Smooth muscle cell (in vitro differentiated cells): ENCODE results near the gene FOXA3. TPM values are rescaled to one million over a fixed set of nuclear protein-coding genes. Genes with fewer than 3 reads are reported as not detected.

ENCODE experiments used
- DNase-seq: peaks from one replicate; lab custom pipeline; 2025; ENCODE audit not compliant: unreplicated experiment; lab: John Stamatoyannopoulos, UW
- H2AFZ ChIP-seq: fragments of 200-600 bp; sonication (generic); 2 replicates; pipeline ENCODE4 v1.6.0; 2016; ENCODE audit warnings: antibody characterized with exemption, low read depth, mild to moderate bottlenecking
- H3F3A ChIP-seq: fragments of 200-600 bp; sonication (generic); 2 replicates; pipeline ENCODE4 v1.6.0; 2017; ENCODE audit warnings: antibody characterized with exemption, low read depth
- H3K27ac ChIP-seq: fragments of 200-600 bp; sonication (generic); 2 replicates; pipeline ENCODE4 v1.5.1; 2016; ENCODE audit warnings: low read depth, mild to moderate bottlenecking
- H3K27me3 ChIP-seq: fragments of 200-600 bp; sonication (generic); 2 replicates; pipeline ENCODE4 v1.6.1; 2016; ENCODE audit warnings: low read depth, mild to moderate bottlenecking
- H3K36me3 ChIP-seq: fragments of 200-600 bp; sonication (generic); 2 replicates; pipeline ENCODE4 v1.5.1; 2016; ENCODE audit warnings: low read depth
- H3K4me1 ChIP-seq: fragments of 200-600 bp; sonication (generic); 2 replicates; pipeline ENCODE4 v1.5.1; 2016; ENCODE audit warnings: low read depth
- H3K4me2 ChIP-seq: fragments of 200-600 bp; sonication (generic); 2 replicates; pipeline ENCODE4 v1.6.0; 2016; ENCODE audit warnings: mild to moderate bottlenecking
- H3K4me3 ChIP-seq: fragments of 200-600 bp; sonication (generic); 2 replicates; pipeline ENCODE4 v1.5.1; 2016; ENCODE audit warnings: mild to moderate bottlenecking
- H3K79me2 ChIP-seq: fragments of 200-600 bp; sonication (generic); 2 replicates; pipeline ENCODE4 v1.6.0; 2016; ENCODE audit warnings: low read depth, mild to moderate bottlenecking
- H3K9ac ChIP-seq: fragments of 200-600 bp; sonication (generic); 2 replicates; pipeline ENCODE4 v1.6.0; 2016; ENCODE audit warnings: low read depth
- H3K9me3 ChIP-seq: fragments of 200-600 bp; sonication (generic); replicated peaks from 2 replicates; pipeline ENCODE4 v1.5.1; 2016; ENCODE audit warnings: low read depth
- H4K20me1 ChIP-seq: fragments of 200-600 bp; sonication (generic); 2 replicates; pipeline ENCODE4 v1.6.0; 2016; ENCODE audit warnings: low read depth
- WGBS: methylation state at CpG from one replicate; pipeline ENCODE4 v1.1.7; 2016; ENCODE audit warnings: low lambda C conversion rate; 5-methylcytosine and 5-hydroxymethylcytosine counted together
- polyA plus RNA-seq: library from polyadenylated mRNA; unstranded; fragments of >200 nt; fragmentation: Nextera tagmentation; extraction: Ambion mirVana; gene quantifications from 2 replicates; pipeline ENCODE4 v1.2.1, GENCODE V29; 2016
- total RNA-seq: library from RNA; depleted of rRNA; stranded (reverse); fragments of >200 nt; gene quantifications from 2 replicates; pipeline ENCODE4 v1.2.3, GENCODE V29; 2014
- TF ChIP-seq, protein P1 (sequence below): fragments of 200-600 bp; sonication (generic); IDR thresholded peaks from 2 replicates; pipeline ENCODE4 v1.5.1; 2017; ENCODE audit warnings: borderline replicate concordance, mild to moderate bottlenecking, antibody characterized with exemption; ENCODE audit not compliant: insufficient read depth, poor library complexity, severe bottlenecking

FOXA3 gene
- total and polyA plus RNA-seq, 2 experiments from 2014 or later: 0.50 to 0.76 TPM

GRCh38 chr19:45822716-45823115 lies 41.4 kb upstream of the FOXA3 start:
- TF ChIP-seq, protein P1, sequence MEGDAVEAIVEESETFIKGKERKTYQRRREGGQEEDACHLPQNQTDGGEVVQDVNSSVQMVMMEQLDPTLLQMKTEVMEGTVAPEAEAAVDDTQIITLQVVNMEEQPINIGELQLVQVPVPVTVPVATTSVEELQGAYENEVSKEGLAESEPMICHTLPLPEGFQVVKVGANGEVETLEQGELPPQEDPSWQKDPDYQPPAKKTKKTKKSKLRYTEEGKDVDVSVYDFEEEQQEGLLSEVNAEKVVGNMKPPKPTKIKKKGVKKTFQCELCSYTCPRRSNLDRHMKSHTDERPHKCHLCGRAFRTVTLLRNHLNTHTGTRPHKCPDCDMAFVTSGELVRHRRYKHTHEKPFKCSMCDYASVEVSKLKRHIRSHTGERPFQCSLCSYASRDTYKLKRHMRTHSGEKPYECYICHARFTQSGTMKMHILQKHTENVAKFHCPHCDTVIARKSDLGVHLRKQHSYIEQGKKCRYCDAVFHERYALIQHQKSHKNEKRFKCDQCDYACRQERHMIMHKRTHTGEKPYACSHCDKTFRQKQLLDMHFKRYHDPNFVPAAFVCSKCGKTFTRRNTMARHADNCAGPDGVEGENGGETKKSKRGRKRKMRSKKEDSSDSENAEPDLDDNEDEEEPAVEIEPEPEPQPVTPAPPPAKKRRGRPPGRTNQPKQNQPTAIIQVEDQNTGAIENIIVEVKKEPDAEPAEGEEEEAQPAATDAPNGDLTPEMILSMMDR: no peak
- 93% methylated on average over 5 of the region's 5 CpGs for WGBS
- no peaks in the 10 kb centered on the region for H3K9me3 ChIP-seq
- H2AFZ ChIP-seq: no peak overlapping the region
- no peak overlapping the region for H3K4me2 ChIP-seq
- H3K79me2 ChIP-seq: no peaks in the 10 kb centered on the region
- no peaks in the 10 kb centered on the region for H3K27me3 ChIP-seq
- no peak for DNase-seq
- H3K27ac ChIP-seq: no peak overlapping the region
- no peaks in the 10 kb centered on the region for H4K20me1 ChIP-seq
- no peak overlapping the region for H3K4me3 ChIP-seq
- H3F3A ChIP-seq: no peaks in the 10 kb centered on the region
- H3K9ac ChIP-seq: no peak overlapping the region
- no peaks in the 10 kb centered on the region for H3K4me1 ChIP-seq
- H3K36me3 ChIP-seq: no peaks in the 10 kb centered on the region

- Histone ChIP-seq H3K36me3 (no peaks in the 10 kb centered on the region), H3K9ac (no peak overlapping the region), H3F3A (no peaks in the 10 kb centered on the region), H3K27ac (no peak overlapping the region), H3K4me2 (no peak overlapping the region), H3K9me3 (no peaks in the 10 kb centered on the region), H3K4me1 (no peaks in the 10 kb centered on the region), H2AFZ (no peak overlapping the region), H3K27me3 (no peaks in the 10 kb centered on the region), H3K4me3 (no peak overlapping the region), H3K79me2 (no peaks in the 10 kb centered on the region), H4K20me1 (no peaks in the 10 kb centered on the region)
- 98% methylated on average over 12 of the region's 12 CpGs for WGBS
- no peak for DNase-seq
- TF ChIP-seq, protein P1: no peak
These were observed 40.9 kb upstream of the FOXA3 start for GRCh38 chr19:45823182-45823581.

DNA sequence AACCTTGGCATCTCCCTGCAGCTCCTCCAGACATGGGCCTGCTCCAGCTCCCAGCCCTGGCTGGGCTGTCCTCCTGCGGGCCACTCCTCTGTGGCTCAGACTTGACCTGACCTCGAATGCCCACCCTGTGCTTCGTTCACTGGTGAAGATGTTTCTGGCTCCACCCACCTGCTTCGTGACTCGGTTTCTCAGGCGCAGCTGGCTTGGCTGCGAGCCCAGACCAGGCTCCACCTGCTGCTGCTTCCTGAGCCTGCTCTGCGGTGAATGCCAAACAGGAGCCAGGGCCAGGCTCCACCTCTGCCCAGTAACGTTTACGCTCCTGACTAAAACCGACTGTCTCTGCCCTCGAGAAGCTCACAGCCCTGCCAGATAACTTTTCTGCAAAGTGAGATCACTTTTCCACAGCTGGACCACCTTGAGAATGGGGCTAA lies 40.1 kb upstream of the FOXA3 start:
- H4K20me1 ChIP-seq: no peaks in the 10 kb centered on the region
- no peak overlapping the region for H3K4me2 ChIP-seq
- no peak overlapping the region for H3K9ac ChIP-seq
- H3K79me2 ChIP-seq: no peaks in the 10 kb centered on the region
- no peaks in the 10 kb centered on the region for H3K36me3 ChIP-seq
- no peak overlapping the region for H3K4me3 ChIP-seq
- H3K27ac ChIP-seq: no peak overlapping the region
- DNase-seq: no peak
- H3K9me3 ChIP-seq: no peaks in the 10 kb centered on the region
- H3F3A ChIP-seq: no peaks in the 10 kb centered on the region
- no peak overlapping the region for H2AFZ ChIP-seq
- WGBS: 97% methylated on average over 12 of the region's 12 CpGs
- H3K27me3 ChIP-seq: no peaks in the 10 kb centered on the region
- TF ChIP-seq, protein P1: no peak
- H3K4me1 ChIP-seq: no peaks in the 10 kb centered on the region

DNA sequence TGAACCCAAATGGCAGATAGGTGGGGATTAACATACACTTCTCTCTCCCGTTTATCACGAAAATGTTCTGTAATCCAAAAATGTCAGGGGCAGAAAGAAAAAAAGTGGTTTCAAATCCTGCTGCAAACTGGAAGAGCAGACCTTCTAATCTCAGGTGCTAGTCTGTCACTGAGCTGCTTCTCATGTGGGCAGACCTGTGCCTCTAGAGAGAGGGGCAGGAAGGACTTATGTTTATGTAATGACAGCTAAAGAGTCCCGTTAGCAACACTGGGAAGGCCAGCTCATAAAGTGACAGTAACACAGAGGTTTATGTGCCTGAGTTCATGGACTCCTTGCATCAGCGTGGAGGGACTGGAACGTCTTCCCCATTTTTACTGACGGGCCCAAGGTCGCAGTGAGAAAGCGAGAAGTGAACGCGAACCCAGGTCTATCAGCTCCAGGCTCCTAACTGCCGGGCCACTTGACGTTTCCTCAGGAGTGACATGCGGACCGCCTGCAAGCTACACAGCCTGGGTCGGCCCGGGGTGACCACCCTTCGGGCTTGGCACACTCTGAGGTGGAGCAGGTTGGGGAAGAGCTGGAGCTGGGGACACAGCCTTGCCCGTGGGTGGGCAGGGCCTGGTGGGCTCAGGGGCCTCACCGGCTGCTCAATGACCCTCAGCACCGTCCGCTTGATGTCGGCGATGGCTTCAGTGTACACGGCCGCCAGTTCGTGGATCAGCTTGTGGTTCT lies 39.4 kb upstream of the FOXA3 start:
- no peaks in the 10 kb centered on the region for H3F3A ChIP-seq
- no peak for DNase-seq
- no peak overlapping the region for H3K4me2 ChIP-seq
- WGBS: 94% methylated on average over 26 of the region's 26 CpGs
- H3K79me2 ChIP-seq: no peaks in the 10 kb centered on the region
- no peaks in the 10 kb centered on the region for H3K4me1 ChIP-seq
- H2AFZ ChIP-seq: no peak overlapping the region
- TF ChIP-seq, protein P1: no peak
- H3K36me3 ChIP-seq: no peaks in the 10 kb centered on the region
- no peak overlapping the region for H3K9ac ChIP-seq
- no peak overlapping the region for H3K27ac ChIP-seq
- no peaks in the 10 kb centered on the region for H4K20me1 ChIP-seq
- no peaks in the 10 kb centered on the region for H3K27me3 ChIP-seq
- no peak overlapping the region for H3K4me3 ChIP-seq
- no peaks in the 10 kb centered on the region for H3K9me3 ChIP-seq
